SK-N-SH (cell line): Measurements from ENCODE around the gene C1RL.

Source experiments
- CTCF ChIP-seq: fragments of 200-600 bp; sonication (generic); IDR thresholded peaks from 2 replicates; pipeline ENCODE4 v1.6.1; 2017; ENCODE audit warnings: antibody characterized with exemption, mild to moderate bottlenecking, moderate library complexity
- EP300 ChIP-seq, 2 experiments: IDR thresholded peaks; 2 replicates each; pipeline versions ENCODE4 v1.4.0 to v1.6.1; 2012; ENCODE audit warnings: borderline replicate concordance in 1 of 2, low read depth in 1 of 2, low read length in 1 of 2
- FOSL2 ChIP-seq: IDR thresholded peaks from 2 replicates; pipeline ENCODE4 v1.4.0; 2012; ENCODE audit warnings: low read depth, mild to moderate bottlenecking, moderate library complexity, borderline replicate concordance
- MAX ChIP-seq: IDR thresholded peaks from 2 replicates; pipeline ENCODE4 v1.4.0; 2012; ENCODE audit warnings: low read depth
- NFIC ChIP-seq: IDR thresholded peaks from 2 replicates; pipeline ENCODE4 v1.4.0; 2012; ENCODE audit warnings: borderline replicate concordance
- NRF1 ChIP-seq: IDR thresholded peaks from 2 replicates; pipeline ENCODE4 v1.6.1; 2012; ENCODE audit warnings: low read depth, mild to moderate bottlenecking, low read length
- RAD21 ChIP-seq: IDR thresholded peaks from 2 replicates; pipeline ENCODE4 v1.6.1; 2012; ENCODE audit warnings: mild to moderate bottlenecking, low read length
- REST ChIP-seq: IDR thresholded peaks from 2 replicates; pipeline ENCODE4 v1.6.1; 2012; ENCODE audit warnings: mild to moderate bottlenecking, low read depth, low read length, moderate library complexity
- TAF1 ChIP-seq: IDR thresholded peaks from 2 replicates; pipeline ENCODE4 v1.6.1; 2012; ENCODE audit warnings: low read depth, mild to moderate bottlenecking, low read length, moderate library complexity, borderline replicate concordance
- ZBTB33 ChIP-seq: IDR thresholded peaks from 2 replicates; pipeline ENCODE4 v1.4.0; 2012; ENCODE audit warnings: low read depth, borderline replicate concordance

- TF ChIP-seq MAX = no peak
- no peak for TF ChIP-seq NRF1
- TF ChIP-seq ZBTB33 = no peak
- no peak for TF ChIP-seq CTCF
- TF ChIP-seq FOSL2 = no peak
- no peak for TF ChIP-seq EP300 (IDR thresholded peaks at IDR 0.05; ENCODE audit: borderline replicate concordance in 1 of 2, low read depth in 1 of 2, low read length in 1 of 2)
- no peak for TF ChIP-seq REST
- no peak for TF ChIP-seq NFIC
- TF ChIP-seq TAF1 = no peak
- no peak for TF ChIP-seq RAD21
Measured at GRCh38 chr12:7110661-7111060, 1.6 kb upstream of the C1RL start.
